Glutamatergic neuron (in vitro differentiated cells): ENCODE data around the gene INHBC. TPM values are rescaled to one million over a fixed set of nuclear protein-coding genes. Genes with fewer than 3 reads are reported as not detected.
"Not testable (repeated sequence)": the region's sequence is repeated elsewhere in the genome, so short reads cannot be mapped to it uniquely, and the experiment has no call there.

Source experiments
- DNase-seq: peaks from one replicate; pipeline ENCODE4 v3.0.0; 2022
- H3K27ac Mint-ChIP-seq: one replicate; pipeline ENCODE4 v1.8.0; 2020; ENCODE audit warnings: mild to moderate bottlenecking, mixed read lengths, inconsistent platforms; ENCODE audit not compliant: unreplicated experiment
- H3K27me3 Mint-ChIP-seq: one replicate; pipeline ENCODE4 v1.8.0; 2020; ENCODE audit warnings: mild to moderate bottlenecking, moderate library complexity, mixed read lengths, inconsistent platforms; ENCODE audit not compliant: unreplicated experiment
- H3K36me3 Mint-ChIP-seq: one replicate; pipeline ENCODE4 v1.8.0; 2020; ENCODE audit warnings: mild to moderate bottlenecking, mixed read lengths, inconsistent platforms; ENCODE audit not compliant: unreplicated experiment
- H3K4me1 Mint-ChIP-seq: one replicate; pipeline ENCODE4 v1.8.0; 2020; ENCODE audit warnings: mild to moderate bottlenecking, low read depth, mixed read lengths, inconsistent platforms; ENCODE audit not compliant: unreplicated experiment
- H3K4me3 Mint-ChIP-seq: one replicate; pipeline ENCODE4 v1.8.0; 2020; ENCODE audit warnings: mild to moderate bottlenecking, mixed read lengths, inconsistent platforms; ENCODE audit not compliant: unreplicated experiment
- H3K9me3 Mint-ChIP-seq: one replicate; pipeline ENCODE4 v1.8.0; 2020; ENCODE audit warnings: mild to moderate bottlenecking, moderate library complexity, mixed read lengths, inconsistent platforms; ENCODE audit not compliant: unreplicated experiment
- total RNA-seq: library from RNA; stranded (reverse); fragmentation: NEBNext Ultra II Directional; extraction: Animal tissue kit (Norgen Biotek cat#: 25700); gene quantifications from one replicate; pipeline ENCODE4 v1.2.1, GENCODE V29; 2021; ENCODE audit not compliant: unreplicated experiment
- TF ChIP-seq, protein P1 (sequence below): fragments of 200-600 bp; sonication (generic); IDR thresholded peaks from one replicate; pipeline ENCODE4 v1.5.0; 2021; ENCODE audit not compliant: partially characterized antibody, unreplicated experiment

INHBC gene
- total RNA-seq, 1 donor from 2014 or later, result not detected

GRCh38 chr12:57401165-57401564, 33.4 kb upstream of the INHBC start:
- no peaks in the 10 kb centered on the region for H3K36me3 Mint-ChIP-seq
- peaks cover 1% of the 10 kb centered on the region for H3K9me3 Mint-ChIP-seq
- TF ChIP-seq, protein P1, sequence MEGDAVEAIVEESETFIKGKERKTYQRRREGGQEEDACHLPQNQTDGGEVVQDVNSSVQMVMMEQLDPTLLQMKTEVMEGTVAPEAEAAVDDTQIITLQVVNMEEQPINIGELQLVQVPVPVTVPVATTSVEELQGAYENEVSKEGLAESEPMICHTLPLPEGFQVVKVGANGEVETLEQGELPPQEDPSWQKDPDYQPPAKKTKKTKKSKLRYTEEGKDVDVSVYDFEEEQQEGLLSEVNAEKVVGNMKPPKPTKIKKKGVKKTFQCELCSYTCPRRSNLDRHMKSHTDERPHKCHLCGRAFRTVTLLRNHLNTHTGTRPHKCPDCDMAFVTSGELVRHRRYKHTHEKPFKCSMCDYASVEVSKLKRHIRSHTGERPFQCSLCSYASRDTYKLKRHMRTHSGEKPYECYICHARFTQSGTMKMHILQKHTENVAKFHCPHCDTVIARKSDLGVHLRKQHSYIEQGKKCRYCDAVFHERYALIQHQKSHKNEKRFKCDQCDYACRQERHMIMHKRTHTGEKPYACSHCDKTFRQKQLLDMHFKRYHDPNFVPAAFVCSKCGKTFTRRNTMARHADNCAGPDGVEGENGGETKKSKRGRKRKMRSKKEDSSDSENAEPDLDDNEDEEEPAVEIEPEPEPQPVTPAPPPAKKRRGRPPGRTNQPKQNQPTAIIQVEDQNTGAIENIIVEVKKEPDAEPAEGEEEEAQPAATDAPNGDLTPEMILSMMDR, result no peak
- DNase-seq, result peak; percentile 27
- H3K27me3 Mint-ChIP-seq, result no peaks in the 10 kb centered on the region
- H3K4me3 Mint-ChIP-seq, result no peak overlapping the region
- H3K4me1 Mint-ChIP-seq, result peaks cover 7% of the 10 kb centered on the region
- H3K27ac Mint-ChIP-seq, result peak overlapping the region; percentile 59

- not testable (repeated sequence) for H3K4me1 Mint-ChIP-seq, H3K9me3 Mint-ChIP-seq, DNase-seq, H3K4me3 Mint-ChIP-seq, H3K27me3 Mint-ChIP-seq, H3K27ac Mint-ChIP-seq, H3K36me3 Mint-ChIP-seq
These were observed 32.4 kb upstream of the INHBC start for GRCh38 chr12:57402156-57402555.

DNA sequence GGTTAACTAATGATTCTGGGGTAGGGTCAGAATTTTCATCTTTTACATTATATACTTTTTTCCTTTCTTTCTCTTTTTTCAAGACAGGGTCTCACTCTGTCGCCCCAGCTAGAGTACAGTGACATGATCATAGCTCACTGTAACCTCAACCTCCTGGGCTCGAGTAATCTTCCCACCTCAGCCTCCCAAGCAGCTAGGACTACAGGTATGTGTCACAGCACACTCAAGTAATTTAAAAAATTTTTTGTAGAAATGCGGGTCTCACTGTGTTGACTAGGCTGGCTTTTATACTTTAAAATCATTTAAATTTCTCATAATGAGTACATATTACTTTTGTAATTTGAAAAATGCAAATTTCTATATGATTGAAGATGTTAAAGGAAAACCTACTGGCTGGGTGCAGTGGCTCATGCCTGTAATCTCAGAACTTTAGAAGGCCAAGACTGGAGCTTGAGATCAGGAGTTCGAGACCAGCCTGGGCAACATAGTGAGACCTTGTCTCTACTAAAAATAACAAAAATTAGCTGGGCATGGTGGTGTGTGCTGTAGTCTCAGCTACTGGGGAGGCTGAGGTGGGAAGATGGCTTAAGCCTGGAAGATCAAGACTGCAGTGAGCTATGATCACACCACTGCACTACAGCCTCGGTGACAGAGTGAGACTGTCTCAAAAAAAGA, 29.5 kb upstream of the INHBC start:
- Mint-ChIP-seq H3K4me1 (peaks cover 7% of the 10 kb centered on the region), H3K9me3 (peaks cover 1% of the 10 kb centered on the region), H3K27ac (no peak overlapping the region)

DNA sequence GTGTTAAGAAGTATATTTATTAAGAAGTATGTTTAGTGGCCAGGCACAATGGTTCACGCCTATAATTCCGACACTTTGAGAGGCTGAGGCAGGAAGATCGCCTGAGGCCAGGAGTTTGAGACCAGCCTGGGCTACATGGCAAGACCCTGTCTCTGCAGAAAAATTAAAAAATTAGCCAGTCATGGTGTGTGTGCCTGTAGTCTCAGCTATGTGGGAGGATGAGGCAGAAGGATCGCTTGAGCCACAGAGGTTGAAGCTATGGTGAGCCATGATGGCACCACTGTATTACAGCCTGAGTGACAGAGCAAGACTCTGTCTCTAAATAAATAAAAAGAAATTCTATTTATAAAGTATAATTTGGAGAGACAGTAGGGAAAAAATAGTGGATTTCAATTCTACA, 24.1 kb upstream of the INHBC start:
- Mint-ChIP-seq H3K4me1 (no peaks in the 10 kb centered on the region), H3K9me3 (peaks cover 1% of the 10 kb centered on the region), H3K36me3 (no peaks in the 10 kb centered on the region), H3K27me3 (no peaks in the 10 kb centered on the region), H3K4me3 (no peak overlapping the region), H3K27ac (no peak overlapping the region)
- DNase-seq, result no peak
- TF ChIP-seq, protein P1, result no peak

More for the DNA sequence above, 29.5 kb upstream of the INHBC start:
- no peak overlapping the region for H3K4me3 Mint-ChIP-seq
- no peaks in the 10 kb centered on the region for H3K27me3 Mint-ChIP-seq
- TF ChIP-seq, protein P1, result no peak
- DNase-seq, result no peak
- H3K36me3 Mint-ChIP-seq, result no peaks in the 10 kb centered on the region

- H3K9me3 Mint-ChIP-seq, DNase-seq, H3K36me3 Mint-ChIP-seq, H3K4me3 Mint-ChIP-seq, H3K27me3 Mint-ChIP-seq, H3K27ac Mint-ChIP-seq, H3K4me1 Mint-ChIP-seq: not testable (repeated sequence)
These were observed 20.4 kb upstream of the INHBC start for GRCh38 chr12:57414160-57414559.

DNA sequence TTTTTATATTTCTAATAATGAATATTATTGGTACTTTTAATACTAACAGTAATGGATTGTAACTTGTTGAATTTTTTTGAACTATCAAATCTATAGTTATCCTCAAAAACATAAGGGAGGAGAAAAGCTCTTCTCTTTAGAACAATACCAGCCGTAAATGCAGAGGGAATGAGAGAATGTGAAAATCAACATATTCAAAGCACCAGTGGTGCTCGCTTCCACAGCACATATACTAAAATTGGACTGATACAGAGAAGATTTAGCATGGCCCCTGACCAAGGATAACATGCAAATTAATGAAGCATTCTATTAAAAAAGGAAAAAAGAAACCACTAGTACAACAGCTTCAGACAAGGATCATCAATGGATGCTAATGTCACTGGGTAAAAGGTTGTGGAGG, 19.5 kb upstream of the INHBC start:
- peaks cover 4% of the 10 kb centered on the region for H3K27me3 Mint-ChIP-seq
- H3K4me3 Mint-ChIP-seq, result no peak overlapping the region
- no peaks in the 10 kb centered on the region for H3K9me3 Mint-ChIP-seq
- H3K27ac Mint-ChIP-seq, result no peak overlapping the region
- no peaks in the 10 kb centered on the region for H3K36me3 Mint-ChIP-seq
- DNase-seq, result no peak
- TF ChIP-seq, protein P1, result no peak
- H3K4me1 Mint-ChIP-seq, result peaks cover 9% of the 10 kb centered on the region
